Coronary artery (tissue), 2 donors: ENCODE results near the gene GSTA2.

Experiments used
- DNase-seq: peaks from one replicate; pipeline ENCODE4 v3.0.0-alpha.2; 2017; ENCODE audit warnings: low spot score
- H3K27ac ChIP-seq, 2 donors: fragments of 200-600 bp; sonication (generic); one replicate each; pipeline ENCODE4 v1.5.1; 2016 to 2019
- H3K4me3 ChIP-seq: fragments of 200-600 bp; sonication (generic); 2 replicates; pipeline ENCODE4 v1.5.1; 2016; ENCODE audit warnings: mild to moderate bottlenecking, moderate library complexity
- TF ChIP-seq, protein P1 (sequence below): fragments of 200-600 bp; sonication (generic); IDR thresholded peaks from one replicate; pipeline ENCODE4 v1.5.1; 2019; ENCODE audit warnings: antibody characterized with exemption

The GSTA2 gene

GRCh38 chr6:52734072-52734471 lies 29.2 kb downstream of the GSTA2 start:
- TF ChIP-seq, protein P1, sequence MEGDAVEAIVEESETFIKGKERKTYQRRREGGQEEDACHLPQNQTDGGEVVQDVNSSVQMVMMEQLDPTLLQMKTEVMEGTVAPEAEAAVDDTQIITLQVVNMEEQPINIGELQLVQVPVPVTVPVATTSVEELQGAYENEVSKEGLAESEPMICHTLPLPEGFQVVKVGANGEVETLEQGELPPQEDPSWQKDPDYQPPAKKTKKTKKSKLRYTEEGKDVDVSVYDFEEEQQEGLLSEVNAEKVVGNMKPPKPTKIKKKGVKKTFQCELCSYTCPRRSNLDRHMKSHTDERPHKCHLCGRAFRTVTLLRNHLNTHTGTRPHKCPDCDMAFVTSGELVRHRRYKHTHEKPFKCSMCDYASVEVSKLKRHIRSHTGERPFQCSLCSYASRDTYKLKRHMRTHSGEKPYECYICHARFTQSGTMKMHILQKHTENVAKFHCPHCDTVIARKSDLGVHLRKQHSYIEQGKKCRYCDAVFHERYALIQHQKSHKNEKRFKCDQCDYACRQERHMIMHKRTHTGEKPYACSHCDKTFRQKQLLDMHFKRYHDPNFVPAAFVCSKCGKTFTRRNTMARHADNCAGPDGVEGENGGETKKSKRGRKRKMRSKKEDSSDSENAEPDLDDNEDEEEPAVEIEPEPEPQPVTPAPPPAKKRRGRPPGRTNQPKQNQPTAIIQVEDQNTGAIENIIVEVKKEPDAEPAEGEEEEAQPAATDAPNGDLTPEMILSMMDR, result no peak
- DNase-seq, result no peak
- H3K27ac ChIP-seq, result no peak overlapping the region
- no peak overlapping the region for H3K4me3 ChIP-seq

- H3K4me3 ChIP-seq, result no peak overlapping the region
- TF ChIP-seq, protein P1, result no peak
- no peak for DNase-seq
- H3K27ac ChIP-seq, result no peak overlapping the region
These were observed 30.1 kb downstream of the GSTA2 start for GRCh38 chr6:52733172-52733571.

GRCh38 chr6:52731719-52732118 lies 31.6 kb downstream of the GSTA2 start:
- no peak for DNase-seq
- H3K4me3 ChIP-seq, result no peak overlapping the region
- TF ChIP-seq, protein P1, result no peak
- H3K27ac ChIP-seq, result no peak overlapping the region

- TF ChIP-seq, protein P1, result no peak
- Histone ChIP-seq H3K27ac (peak overlapping the region; percentile 50 to 80), H3K4me3 (no peak overlapping the region)
- DNase-seq, result no peak
These were observed 33.7 kb downstream of the GSTA2 start for GRCh38 chr6:52729576-52729975.

DNA sequence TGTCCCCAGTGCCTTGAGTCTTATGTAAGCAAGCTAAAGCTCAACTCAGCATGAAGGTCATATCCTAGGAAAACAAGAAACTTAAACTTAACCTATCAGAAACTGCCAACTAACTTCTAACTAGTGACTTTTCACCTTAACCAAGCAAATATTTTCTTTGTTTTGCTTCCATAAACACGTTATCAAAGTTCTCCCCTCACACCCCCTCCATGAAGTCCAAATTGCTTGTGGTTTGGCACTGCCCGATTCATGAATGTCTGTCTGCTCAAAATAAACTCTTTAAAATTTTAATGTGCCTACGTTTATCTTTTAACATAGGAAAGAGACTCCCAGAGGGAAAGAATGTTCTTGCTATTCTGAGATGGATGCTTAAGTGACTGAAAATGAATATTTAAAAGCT lies 34.9 kb downstream of the GSTA2 start:
- peak overlapping the region; percentile 50 to 80 for H3K27ac ChIP-seq
- TF ChIP-seq, protein P1, result no peak
- H3K4me3 ChIP-seq, result no peak overlapping the region
- no peak for DNase-seq

GRCh38 chr6:52727908-52728307 lies 35.4 kb downstream of the GSTA2 start:
- DNase-seq, result no peak
- TF ChIP-seq, protein P1, result no peak
- H3K4me3 ChIP-seq, result no peak overlapping the region
- H3K27ac ChIP-seq, result peak overlapping the region; percentile 17 to 80

DNA sequence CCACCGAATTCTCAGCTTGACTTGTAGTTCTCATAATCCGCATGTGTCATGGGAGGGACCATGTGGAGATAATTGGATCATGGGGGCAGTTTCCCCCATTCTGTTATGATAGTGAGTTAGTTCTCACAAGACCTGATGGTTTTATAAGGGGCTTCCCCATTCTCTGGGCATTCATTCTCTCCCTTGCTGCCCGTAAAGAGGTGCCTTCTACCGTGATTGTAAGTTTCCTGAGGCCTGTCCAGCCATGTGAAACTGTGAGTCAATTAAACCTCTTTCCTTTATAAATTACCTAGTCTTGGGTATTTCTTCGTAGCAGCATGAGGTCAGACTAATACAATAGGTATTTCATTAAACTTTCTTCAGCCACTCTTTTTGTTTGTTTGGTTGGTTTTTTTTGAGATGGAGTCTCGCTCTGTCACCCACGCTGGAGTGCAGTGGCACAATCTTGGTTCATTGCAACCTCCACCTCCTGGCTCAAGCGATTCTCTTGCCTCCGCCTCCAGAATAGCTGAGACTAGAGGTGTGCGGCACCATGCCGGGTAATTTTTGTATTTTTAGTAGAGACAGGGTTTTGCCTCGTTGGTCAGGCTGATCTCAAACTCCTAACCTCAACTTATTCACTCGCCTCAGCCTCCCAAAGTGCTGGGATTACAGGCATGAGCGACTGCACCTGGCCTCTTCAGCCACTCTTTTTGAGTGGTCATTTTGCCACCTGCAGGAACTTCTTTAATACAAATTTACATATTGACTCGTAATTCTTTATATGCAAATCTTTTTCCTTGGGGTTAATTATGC lies 36.3 kb downstream of the GSTA2 start:
- no peak overlapping the region for H3K27ac ChIP-seq
- no peak for DNase-seq
- TF ChIP-seq, protein P1, result no peak
- H3K4me3 ChIP-seq, result no peak overlapping the region
